ENCODE results near the gene ENKUR. TPM values are rescaled to one million over a fixed set of nuclear protein-coding genes. Genes with fewer than 3 reads are reported as not detected.

The ENKUR gene
- total RNA-seq, 3 donors from 2014 or later (not counting 1 experiment from before 2014, with no cell fraction given), result 0.48 to 3.0 (median 0.73) TPM

GRCh38 chr10:25063157-25063556, 47.2 kb upstream of the ENKUR start:
- intact Hi-C loops (cut with micrococcal nuclease), result no loop called here

GRCh38 chr10:25061711-25062449, 45.9 kb upstream of the ENKUR start:
- TF ChIP-seq CTCF (IDR thresholded peaks at IDR 0.05), result no peak
- H3K4me3 ChIP-seq (ENCODE audit: low read length), result no peak overlapping the region
- no peaks in the 10 kb centered on the region for H3K9me3 ChIP-seq (ENCODE audit: control insufficient read depth, insufficient read depth, low read length)
- peaks cover 15 to 22% of the 10 kb centered on the region in 2 donors for H3K4me1 Mint-ChIP-seq
- peak overlapping the region; percentile 2 for H3K27ac ChIP-seq (ENCODE audit: low read length)
- ATAC-seq (no peak), DNase-seq (no peak)
- no peaks in the 10 kb centered on the region for H3K27me3 ChIP-seq (ENCODE audit: control insufficient read depth, insufficient read depth, low read length)
- no peaks in the 10 kb centered on the region for H3K9me3 Mint-ChIP-seq
- peaks cover 16% of the 10 kb centered on the region for H3K4me1 ChIP-seq (ENCODE audit: control insufficient read depth, insufficient read depth, low read length)
- peak overlapping the region; percentile 52 to 84 for H3K27ac Mint-ChIP-seq
- H3K36me3 ChIP-seq (ENCODE audit: control insufficient read depth, insufficient read depth, low read length), result no peaks in the 10 kb centered on the region
- 83% methylated on average over 11 of the region's 11 CpGs for WGBS (ENCODE audit: insufficient coverage)
- intact Hi-C loops (cut with micrococcal nuclease), result no loop called here
- no peaks in the 10 kb centered on the region for H3K27me3 Mint-ChIP-seq (ENCODE audit: low read depth in 2 of 2)
- no peaks in the 10 kb centered on the region for H3K36me3 Mint-ChIP-seq
- H3K4me3 Mint-ChIP-seq, result peak overlapping the region; percentile 77

More at GRCh38 chr10:25063157-25063556, 47.2 kb upstream of the ENKUR start:
- peaks cover 0 to 2% of the 10 kb centered on the region in 2 donors for H3K27me3 Mint-ChIP-seq (ENCODE audit: low read depth in 2 of 2)
- no peak for ATAC-seq
- peak overlapping the region; percentile 77 for H3K4me3 Mint-ChIP-seq
- no peaks in the 10 kb centered on the region for H3K27me3 ChIP-seq (ENCODE audit: control insufficient read depth, insufficient read depth, low read length)
- H3K9me3 Mint-ChIP-seq, result no peaks in the 10 kb centered on the region
- H3K27ac ChIP-seq (ENCODE audit: low read length), result no peak overlapping the region
- H3K4me1 Mint-ChIP-seq, result peaks cover 15 to 22% of the 10 kb centered on the region in 2 donors
- no peak for DNase-seq
- H3K36me3 Mint-ChIP-seq, result no peaks in the 10 kb centered on the region
- TF ChIP-seq CTCF (IDR thresholded peaks at IDR 0.05), result no peak
- peaks cover 16% of the 10 kb centered on the region for H3K4me1 ChIP-seq (ENCODE audit: control insufficient read depth, insufficient read depth, low read length)
- peak overlapping the region; percentile 52 to 84 for H3K27ac Mint-ChIP-seq
- H3K4me3 ChIP-seq (ENCODE audit: low read length), result no peak overlapping the region
- no peaks in the 10 kb centered on the region for H3K9me3 ChIP-seq (ENCODE audit: control insufficient read depth, insufficient read depth, low read length)
- H3K36me3 ChIP-seq (ENCODE audit: control insufficient read depth, insufficient read depth, low read length), result no peaks in the 10 kb centered on the region
- 100% methylated on average over 1 of the region's 1 CpG for WGBS (ENCODE audit: insufficient coverage)

- H3K9me3 Mint-ChIP-seq, result no peaks in the 10 kb centered on the region
- H3K27ac Mint-ChIP-seq, result peak overlapping the region in 1 of 2 donors; percentile 84
- Histone ChIP-seq H3K4me1 (ENCODE audit: control insufficient read depth, insufficient read depth, low read length) (peaks cover 16% of the 10 kb centered on the region), H3K4me3 (ENCODE audit: low read length) (no peak overlapping the region), H3K27me3 (ENCODE audit: control insufficient read depth, insufficient read depth, low read length) (no peaks in the 10 kb centered on the region), H3K27ac (ENCODE audit: low read length) (no peak overlapping the region), H3K36me3 (ENCODE audit: control insufficient read depth, insufficient read depth, low read length) (no peaks in the 10 kb centered on the region), H3K9me3 (ENCODE audit: control insufficient read depth, insufficient read depth, low read length) (no peaks in the 10 kb centered on the region)
- no peaks in the 10 kb centered on the region for H3K36me3 Mint-ChIP-seq
- intact Hi-C loops (cut with micrococcal nuclease), result no loop called here
- no peak for TF ChIP-seq CTCF (IDR thresholded peaks at IDR 0.05)
- no peak overlapping the region for H3K4me3 Mint-ChIP-seq
- ATAC-seq (no peak), DNase-seq (no peak)
- 90% methylated on average over 7 of the region's 7 CpGs for WGBS (ENCODE audit: insufficient coverage)
- peaks cover 0 to 1% of the 10 kb centered on the region in 2 donors for H3K27me3 Mint-ChIP-seq (ENCODE audit: low read depth in 2 of 2)
- H3K4me1 Mint-ChIP-seq, result peaks cover 15 to 22% of the 10 kb centered on the region in 2 donors
Observed at GRCh38 chr10:25061125-25061524, 45.2 kb upstream of the ENKUR start.
